ENCODE results near the gene ADCY2. TPM values are rescaled to one million over a fixed set of nuclear protein-coding genes. Genes with fewer than 3 reads are reported as not detected.

ADCY2 gene
- total RNA-seq, 4 donors from 2014 or later, result 0.19 to 2.7 (median 0.59) TPM; not detected in 1

- peak; percentile 52 to 72 (median 60) for TF ChIP-seq CTCF (IDR thresholded peaks at IDR 0.05)
- TF ChIP-seq POLR2A (IDR thresholded peaks at IDR 0.05), result no peak
- no peak overlapping the region for H3K4me3 ChIP-seq
- DNase-seq, result no peak
- H3K27ac ChIP-seq, result no peak overlapping the region
- 15 to 18% methylated on average over 9 to 12 of the region's 12 CpGs for WGBS, 2 donors
- no peaks in the 10 kb centered on the region for H3K9me3 ChIP-seq
- H3K36me3 ChIP-seq, result no peaks in the 10 kb centered on the region
- H3K4me1 ChIP-seq, result peaks cover 0 to 7% (median 0%) of the 10 kb centered on the region in 3 donors
- intact Hi-C loops (cut with DNase I), result no loop called here
- H3K27me3 ChIP-seq, result peaks cover 0 to 20% (median 0%) of the 10 kb centered on the region in 4 donors
Observed at GRCh38 chr5:7815892-7816534, 420.1 kb downstream of the ADCY2 start.

GRCh38 chr5:7816535-7816901 is 420.6 kb downstream of the ADCY2 start:
- H3K27me3 ChIP-seq, result peaks cover 0 to 20% (median 0%) of the 10 kb centered on the region in 4 donors
- TF ChIP-seq CTCF (IDR thresholded peaks at IDR 0.05) (no peak), POLR2A (IDR thresholded peaks at IDR 0.05) (no peak)
- intact Hi-C loops (cut with DNase I), result no loop called here
- H3K36me3 ChIP-seq, result no peaks in the 10 kb centered on the region
- H3K27ac ChIP-seq, result no peak overlapping the region
- DNase-seq, result no peak
- no peak overlapping the region for H3K4me3 ChIP-seq
- H3K9me3 ChIP-seq, result no peaks in the 10 kb centered on the region
- 23 to 53% methylated on average over 6 to 8 of the region's 9 CpGs for WGBS, 2 donors
- peaks cover 0 to 7% (median 0%) of the 10 kb centered on the region in 3 donors for H3K4me1 ChIP-seq

- H3K36me3 ChIP-seq, result no peaks in the 10 kb centered on the region
- H3K4me3 ChIP-seq, result no peak overlapping the region
- no peaks in the 10 kb centered on the region for H3K4me1 ChIP-seq
- no peaks in the 10 kb centered on the region for H3K9me3 ChIP-seq
- H3K27me3 ChIP-seq, result no peaks in the 10 kb centered on the region
- intact Hi-C loops (cut with DNase I), result no loop called here
- no peak overlapping the region for H3K27ac ChIP-seq
- 59 to 64% methylated on average over 3 of the region's 3 CpGs for WGBS, 2 donors
- no peak for DNase-seq
- TF ChIP-seq CTCF (IDR thresholded peaks at IDR 0.05), result no peak
- no peak for TF ChIP-seq POLR2A (IDR thresholded peaks at IDR 0.05)
Observed at GRCh38 chr5:7822449-7822848, 426.5 kb downstream of the ADCY2 start.

- no peaks in the 10 kb centered on the region for H3K9me3 ChIP-seq
- intact Hi-C loops (cut with DNase I), result no loop called here
- H3K4me3 ChIP-seq, result no peak overlapping the region
- H3K36me3 ChIP-seq, result no peaks in the 10 kb centered on the region
- H3K4me1 ChIP-seq, result no peaks in the 10 kb centered on the region
- no peak for TF ChIP-seq CTCF (IDR thresholded peaks at IDR 0.05)
- TF ChIP-seq POLR2A (IDR thresholded peaks at IDR 0.05), result no peak
- no peak for DNase-seq
- H3K27ac ChIP-seq, result no peak overlapping the region
- 73 to 84% methylated on average over 6 to 8 of the region's 8 CpGs for WGBS, 2 donors
- H3K27me3 ChIP-seq, result no peaks in the 10 kb centered on the region
Observed at GRCh38 chr5:7823594-7823993, 427.7 kb downstream of the ADCY2 start.

GRCh38 chr5:7824995-7825394 is 429.1 kb downstream of the ADCY2 start:
- no peak for DNase-seq
- intact Hi-C loops (cut with DNase I), result no loop called here
- H3K4me1 ChIP-seq, result no peaks in the 10 kb centered on the region
- WGBS, 2 donors, result 87 to 96% methylated on average over 16 to 17 of the region's 18 CpGs
- no peaks in the 10 kb centered on the region for H3K36me3 ChIP-seq
- no peaks in the 10 kb centered on the region for H3K27me3 ChIP-seq
- no peaks in the 10 kb centered on the region for H3K9me3 ChIP-seq
- no peak overlapping the region for H3K4me3 ChIP-seq
- no peak for TF ChIP-seq POLR2A (IDR thresholded peaks at IDR 0.05)
- TF ChIP-seq CTCF (IDR thresholded peaks at IDR 0.05), result no peak
- no peak overlapping the region for H3K27ac ChIP-seq

All from esophagus squamous epithelium (tissue), 5 donors.